Glutamatergic neuron (in vitro differentiated cells): ENCODE results near the gene MAP3K13. TPM values are rescaled to one million over a fixed set of nuclear protein-coding genes. Genes with fewer than 3 reads are reported as not detected.

Experiments
- DNase-seq: peaks from one replicate; pipeline ENCODE4 v3.0.0; 2022
- H3K27ac Mint-ChIP-seq: one replicate; pipeline ENCODE4 v1.8.0; 2020; ENCODE audit warnings: mild to moderate bottlenecking, mixed read lengths, inconsistent platforms; ENCODE audit not compliant: unreplicated experiment
- H3K27me3 Mint-ChIP-seq: one replicate; pipeline ENCODE4 v1.8.0; 2020; ENCODE audit warnings: mild to moderate bottlenecking, moderate library complexity, mixed read lengths, inconsistent platforms; ENCODE audit not compliant: unreplicated experiment
- H3K36me3 Mint-ChIP-seq: one replicate; pipeline ENCODE4 v1.8.0; 2020; ENCODE audit warnings: mild to moderate bottlenecking, mixed read lengths, inconsistent platforms; ENCODE audit not compliant: unreplicated experiment
- H3K4me1 Mint-ChIP-seq: one replicate; pipeline ENCODE4 v1.8.0; 2020; ENCODE audit warnings: mild to moderate bottlenecking, low read depth, mixed read lengths, inconsistent platforms; ENCODE audit not compliant: unreplicated experiment
- H3K4me3 Mint-ChIP-seq: one replicate; pipeline ENCODE4 v1.8.0; 2020; ENCODE audit warnings: mild to moderate bottlenecking, mixed read lengths, inconsistent platforms; ENCODE audit not compliant: unreplicated experiment
- H3K9me3 Mint-ChIP-seq: one replicate; pipeline ENCODE4 v1.8.0; 2020; ENCODE audit warnings: mild to moderate bottlenecking, moderate library complexity, mixed read lengths, inconsistent platforms; ENCODE audit not compliant: unreplicated experiment
- total RNA-seq: library from RNA; stranded (reverse); fragmentation: NEBNext Ultra II Directional; extraction: Animal tissue kit (Norgen Biotek cat#: 25700); gene quantifications from one replicate; pipeline ENCODE4 v1.2.1, GENCODE V29; 2021; ENCODE audit not compliant: unreplicated experiment
- TF ChIP-seq, protein P1 (sequence below): fragments of 200-600 bp; sonication (generic); IDR thresholded peaks from one replicate; pipeline ENCODE4 v1.5.0; 2021; ENCODE audit not compliant: partially characterized antibody, unreplicated experiment

The MAP3K13 gene
- total RNA-seq, 1 donor from 2014 or later = 110 TPM

DNA sequence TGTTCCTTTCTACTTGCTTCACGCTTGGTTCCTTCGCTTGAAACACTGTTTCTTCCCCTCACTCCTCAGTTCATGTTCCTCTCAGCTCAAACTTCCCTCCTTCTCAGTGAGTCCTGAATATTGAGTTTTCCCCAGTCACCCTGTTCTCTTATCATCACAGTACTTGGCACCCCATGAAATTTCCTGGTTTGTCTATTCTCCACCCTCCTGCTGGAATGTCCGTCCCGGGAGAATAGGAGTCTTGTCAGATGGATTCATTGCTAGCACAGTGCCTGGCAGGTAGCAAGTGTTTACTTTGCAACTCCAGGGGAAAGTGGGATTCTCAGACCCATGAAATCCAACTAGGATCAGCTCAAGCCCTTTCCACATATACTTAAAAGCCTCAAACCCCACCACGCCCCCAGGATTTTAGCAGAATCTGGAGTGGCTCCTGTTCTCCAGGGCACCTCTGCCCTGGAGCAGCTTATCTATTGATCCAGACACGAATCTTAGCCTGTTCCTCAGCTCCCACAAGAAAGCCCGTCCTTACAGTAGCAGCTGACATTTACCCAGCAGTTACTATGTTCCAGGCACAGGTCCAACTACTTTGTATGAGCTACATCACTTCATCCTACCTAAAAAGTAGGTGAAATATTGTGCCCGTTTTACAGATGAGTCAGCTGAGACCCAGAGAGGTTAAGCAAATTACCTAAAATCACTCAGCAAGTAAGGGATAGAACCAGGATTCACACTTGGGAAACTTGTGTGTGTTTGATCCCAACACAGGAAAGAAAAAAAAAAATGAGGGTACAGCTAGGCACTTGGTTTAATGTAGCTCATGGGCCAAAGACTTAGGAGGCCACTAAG is 36.8 kb upstream of the MAP3K13 start:
- Mint-ChIP-seq H3K4me3 (no peak overlapping the region), H3K36me3 (no peaks in the 10 kb centered on the region), H3K27me3 (no peaks in the 10 kb centered on the region), H3K9me3 (peaks cover 2% of the 10 kb centered on the region), H3K4me1 (no peaks in the 10 kb centered on the region), H3K27ac (no peak overlapping the region)
- TF ChIP-seq, protein P1, sequence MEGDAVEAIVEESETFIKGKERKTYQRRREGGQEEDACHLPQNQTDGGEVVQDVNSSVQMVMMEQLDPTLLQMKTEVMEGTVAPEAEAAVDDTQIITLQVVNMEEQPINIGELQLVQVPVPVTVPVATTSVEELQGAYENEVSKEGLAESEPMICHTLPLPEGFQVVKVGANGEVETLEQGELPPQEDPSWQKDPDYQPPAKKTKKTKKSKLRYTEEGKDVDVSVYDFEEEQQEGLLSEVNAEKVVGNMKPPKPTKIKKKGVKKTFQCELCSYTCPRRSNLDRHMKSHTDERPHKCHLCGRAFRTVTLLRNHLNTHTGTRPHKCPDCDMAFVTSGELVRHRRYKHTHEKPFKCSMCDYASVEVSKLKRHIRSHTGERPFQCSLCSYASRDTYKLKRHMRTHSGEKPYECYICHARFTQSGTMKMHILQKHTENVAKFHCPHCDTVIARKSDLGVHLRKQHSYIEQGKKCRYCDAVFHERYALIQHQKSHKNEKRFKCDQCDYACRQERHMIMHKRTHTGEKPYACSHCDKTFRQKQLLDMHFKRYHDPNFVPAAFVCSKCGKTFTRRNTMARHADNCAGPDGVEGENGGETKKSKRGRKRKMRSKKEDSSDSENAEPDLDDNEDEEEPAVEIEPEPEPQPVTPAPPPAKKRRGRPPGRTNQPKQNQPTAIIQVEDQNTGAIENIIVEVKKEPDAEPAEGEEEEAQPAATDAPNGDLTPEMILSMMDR = no peak
- no peak for DNase-seq

DNA sequence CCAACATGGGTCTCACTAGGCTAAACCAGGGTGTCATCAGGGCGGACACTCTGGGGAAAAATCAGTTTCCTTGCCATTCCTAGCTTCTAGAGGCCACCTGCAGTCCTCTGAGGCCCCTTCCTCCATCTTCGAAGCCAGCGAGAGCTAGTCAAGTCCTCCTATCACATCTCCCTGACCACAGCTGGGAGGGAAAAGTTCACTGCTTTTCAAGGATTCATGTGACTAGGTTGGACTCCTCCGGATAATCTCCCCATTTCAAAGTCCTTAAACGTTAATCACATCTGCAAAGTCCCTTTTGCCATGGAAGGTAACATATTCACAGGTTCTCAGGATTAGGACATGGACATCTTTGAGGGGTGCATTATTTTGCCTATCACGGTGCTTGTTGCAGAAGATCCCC is 35.9 kb upstream of the MAP3K13 start:
- DNase-seq = no peak
- H3K9me3 Mint-ChIP-seq = peaks cover 2% of the 10 kb centered on the region
- H3K4me3 Mint-ChIP-seq = no peak overlapping the region
- no peak overlapping the region for H3K27ac Mint-ChIP-seq
- no peaks in the 10 kb centered on the region for H3K27me3 Mint-ChIP-seq
- H3K4me1 Mint-ChIP-seq = no peaks in the 10 kb centered on the region
- H3K36me3 Mint-ChIP-seq = no peaks in the 10 kb centered on the region
- TF ChIP-seq, protein P1 = no peak

DNA sequence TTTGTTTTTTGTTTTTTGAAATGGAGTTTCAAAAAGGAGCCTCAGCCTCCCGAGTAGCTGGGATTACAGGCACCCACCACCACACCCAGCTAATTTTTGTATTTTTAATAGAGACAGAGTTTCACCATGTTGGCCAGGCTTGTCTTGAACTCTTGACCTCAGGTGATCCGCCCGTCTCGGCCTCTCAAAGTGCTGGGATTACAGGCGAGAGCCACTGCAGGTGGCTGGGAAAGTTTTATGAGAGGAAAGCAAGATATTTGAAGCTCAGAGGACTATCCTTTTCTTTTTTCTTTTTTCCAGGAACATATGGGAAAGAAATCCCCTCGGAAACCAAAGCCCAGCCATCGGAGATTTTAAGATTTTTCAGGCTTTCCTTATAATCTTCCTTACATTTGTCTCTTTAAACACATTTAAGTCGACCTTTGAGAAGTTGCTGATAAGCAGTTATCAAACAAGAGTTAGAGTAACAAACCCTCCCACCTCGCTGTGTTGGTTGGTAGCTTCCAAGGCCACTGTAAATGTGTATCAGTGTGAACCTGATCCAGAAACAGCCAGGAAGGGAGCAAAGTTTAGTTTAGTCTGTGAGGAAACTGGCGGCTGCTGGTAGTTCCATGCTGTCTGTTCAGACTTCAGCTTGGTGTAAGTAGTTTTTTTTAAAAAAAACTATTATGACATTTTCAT is 34.5 kb upstream of the MAP3K13 start:
- peaks cover 2% of the 10 kb centered on the region for H3K9me3 Mint-ChIP-seq
- no peaks in the 10 kb centered on the region for H3K36me3 Mint-ChIP-seq
- no peaks in the 10 kb centered on the region for H3K27me3 Mint-ChIP-seq
- TF ChIP-seq, protein P1 = no peak
- no peak for DNase-seq
- H3K4me3 Mint-ChIP-seq = no peak overlapping the region
- no peak overlapping the region for H3K27ac Mint-ChIP-seq
- no peaks in the 10 kb centered on the region for H3K4me1 Mint-ChIP-seq

DNA sequence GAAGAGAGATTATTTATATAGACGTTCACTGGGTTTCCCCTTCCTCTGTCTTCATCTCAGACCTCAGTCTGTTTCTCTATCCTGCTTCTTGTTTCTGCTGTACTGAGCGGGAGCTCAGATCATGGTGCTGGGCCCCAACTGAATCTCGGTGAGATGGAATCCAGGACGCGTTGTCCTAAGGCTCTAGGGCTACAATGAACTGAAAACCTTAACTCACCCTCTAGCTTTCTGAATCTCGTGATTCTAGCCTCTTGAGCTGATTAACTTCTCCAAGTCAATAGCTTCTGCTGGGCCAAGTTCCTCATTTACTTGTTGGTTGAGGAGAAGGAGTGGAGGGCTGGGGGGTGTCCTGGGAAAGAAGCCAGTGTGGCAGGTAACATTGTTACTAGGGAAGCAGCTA is 32.7 kb upstream of the MAP3K13 start:
- Mint-ChIP-seq H3K27me3 (no peaks in the 10 kb centered on the region), H3K9me3 (peaks cover 2% of the 10 kb centered on the region), H3K4me3 (no peak overlapping the region), H3K27ac (no peak overlapping the region), H3K36me3 (no peaks in the 10 kb centered on the region), H3K4me1 (no peaks in the 10 kb centered on the region)
- DNase-seq = no peak
- TF ChIP-seq, protein P1 = no peak

DNA sequence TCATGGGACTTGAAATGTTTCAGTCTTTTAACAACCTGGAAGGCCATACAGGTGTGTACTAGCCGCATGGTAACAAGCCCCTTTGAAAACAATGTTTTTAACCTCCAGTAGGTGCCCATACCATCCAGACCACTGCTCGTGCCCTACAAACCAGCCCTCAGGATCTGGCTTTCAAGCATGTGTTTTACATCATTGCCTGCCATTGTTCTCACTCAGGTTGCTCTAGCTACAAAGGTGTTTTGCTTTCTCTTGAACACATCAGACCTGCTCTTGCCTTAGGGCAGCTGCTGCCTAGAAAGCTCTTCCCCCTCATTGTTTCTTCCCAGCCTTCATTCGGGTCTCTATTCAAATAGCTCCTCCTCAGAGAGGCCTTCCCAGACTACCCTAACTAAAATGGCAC is 32.3 kb upstream of the MAP3K13 start:
- Mint-ChIP-seq H3K27me3 (no peaks in the 10 kb centered on the region), H3K4me3 (no peak overlapping the region), H3K4me1 (no peaks in the 10 kb centered on the region), H3K9me3 (peaks cover 2% of the 10 kb centered on the region), H3K27ac (no peak overlapping the region), H3K36me3 (no peaks in the 10 kb centered on the region)
- DNase-seq = no peak
- TF ChIP-seq, protein P1 = no peak
